GM18511 (cell line): ENCODE results near the gene POLR3A.
"Not testable (repeated sequence)": the region's sequence is repeated elsewhere in the genome, so short reads cannot be mapped to it uniquely, and the experiment has no call there.

Experiments used
- ATAC-seq: cut with Tn5 transposase; IDR thresholded peaks from one replicate; pipeline ENCODE4 v1.9.1; 2021; ENCODE audit warnings: mild to moderate bottlenecking, moderate library complexity; ENCODE audit not compliant: unreplicated experiment

Gene POLR3A

DNA sequence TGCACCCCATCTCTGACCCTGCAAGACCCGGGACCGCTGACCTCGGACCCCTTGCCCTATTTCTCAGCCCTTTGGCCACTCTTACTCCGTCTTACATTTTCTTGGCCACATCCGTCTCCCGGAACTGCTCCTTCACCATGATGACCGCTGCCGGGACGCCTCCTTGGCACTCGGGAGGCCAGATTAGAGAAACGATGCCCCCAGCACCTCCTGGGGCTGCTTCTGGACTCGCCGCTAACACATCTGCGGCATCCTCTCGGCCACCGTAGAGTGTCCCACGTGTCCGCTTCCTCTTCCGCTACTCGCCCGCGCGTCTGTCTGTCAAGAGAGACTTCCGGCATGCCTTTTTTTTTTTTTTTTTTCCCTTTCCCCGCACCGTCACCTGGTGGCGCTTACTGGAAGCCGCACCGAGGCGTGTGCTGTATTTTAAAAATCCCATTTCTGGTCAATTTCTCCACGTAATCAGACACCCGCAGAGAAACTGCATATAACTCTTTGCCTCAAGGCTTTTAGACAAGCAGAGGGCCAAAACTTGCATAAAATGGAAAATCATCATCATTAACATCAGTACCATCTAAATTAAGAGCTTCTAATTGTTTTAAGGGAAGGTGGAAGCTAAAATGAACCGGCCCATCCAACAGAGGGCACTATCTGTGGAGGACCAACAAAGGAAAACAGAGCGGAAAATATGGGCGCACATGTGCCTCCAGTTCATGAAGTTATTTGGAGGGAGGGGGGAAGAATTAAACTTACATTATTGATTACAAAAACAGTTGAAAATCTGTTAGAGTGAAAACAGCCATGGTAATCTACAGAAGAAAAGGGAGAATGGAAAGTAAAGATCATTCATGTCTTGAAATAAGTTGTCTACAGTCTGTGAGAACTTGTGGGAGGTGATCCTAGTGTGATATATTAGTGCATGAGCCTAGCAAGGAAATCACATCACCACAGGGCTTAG lies at the start of gene POLR3A:
Gene POLR3A (minus strand): TSS at position 247 of the 958 bp plus-strand sequence. CDS start 108 bp downstream, at position 139.
- peak; percentile 69 for ATAC-seq

DNA sequence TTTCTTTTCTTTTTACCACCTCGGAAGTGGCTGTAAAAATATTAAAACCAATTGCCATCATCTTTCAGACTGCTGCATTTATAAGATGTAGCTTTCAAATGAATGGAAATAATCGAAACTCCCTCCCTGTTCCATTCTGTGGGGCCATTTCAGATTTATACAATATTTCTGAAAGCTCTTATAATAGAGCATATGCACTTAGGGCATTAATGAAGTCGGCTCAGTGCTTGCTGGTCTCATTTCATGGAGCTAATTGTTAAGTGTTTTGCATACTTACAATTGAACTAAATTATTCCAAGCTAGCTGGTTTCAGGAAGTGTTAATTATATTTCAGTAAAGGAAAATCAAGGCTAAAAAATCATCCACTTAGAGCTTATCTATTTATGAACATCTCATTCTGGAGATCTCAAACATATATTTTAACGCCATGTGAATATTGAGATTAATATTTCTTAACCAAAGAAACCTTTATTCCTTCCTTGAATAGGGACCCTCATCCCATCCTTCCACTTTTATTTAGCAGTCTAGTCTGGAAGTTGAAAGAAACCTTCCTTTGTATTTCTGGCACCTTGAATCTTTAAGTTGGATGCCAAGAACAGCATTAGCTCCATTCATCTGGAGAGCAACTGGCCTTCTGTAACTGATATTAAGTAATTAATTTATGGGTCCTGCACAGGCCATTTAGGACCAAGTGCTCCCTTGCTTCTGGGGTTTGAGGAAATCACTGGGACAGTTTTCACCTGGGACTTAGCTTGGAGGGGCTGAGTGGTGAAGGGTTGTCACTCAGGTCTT lies 49.4 kb upstream of the POLR3A start:
- no peak for ATAC-seq

DNA sequence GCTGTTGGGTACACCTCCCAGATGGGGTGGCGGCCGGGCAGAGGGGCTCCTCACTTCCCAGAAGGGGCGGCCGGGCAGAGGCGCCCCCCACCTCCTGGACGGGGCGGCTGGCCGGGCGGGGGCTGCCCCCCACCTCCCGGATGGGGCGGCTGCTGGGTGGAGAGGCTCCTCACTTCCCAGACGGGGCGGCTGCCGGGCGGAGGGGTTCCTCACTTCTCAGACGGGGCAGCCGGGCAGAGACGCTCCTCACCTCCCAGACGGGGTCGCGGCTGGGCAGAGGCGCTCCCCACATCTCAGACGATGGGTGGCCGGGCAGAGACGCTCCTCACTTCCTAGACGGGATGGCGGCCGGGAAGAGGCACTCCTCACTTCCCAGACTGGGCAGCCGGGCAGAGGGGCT lies 46.5 kb upstream of the POLR3A start:
- not testable (repeated sequence) for ATAC-seq

DNA sequence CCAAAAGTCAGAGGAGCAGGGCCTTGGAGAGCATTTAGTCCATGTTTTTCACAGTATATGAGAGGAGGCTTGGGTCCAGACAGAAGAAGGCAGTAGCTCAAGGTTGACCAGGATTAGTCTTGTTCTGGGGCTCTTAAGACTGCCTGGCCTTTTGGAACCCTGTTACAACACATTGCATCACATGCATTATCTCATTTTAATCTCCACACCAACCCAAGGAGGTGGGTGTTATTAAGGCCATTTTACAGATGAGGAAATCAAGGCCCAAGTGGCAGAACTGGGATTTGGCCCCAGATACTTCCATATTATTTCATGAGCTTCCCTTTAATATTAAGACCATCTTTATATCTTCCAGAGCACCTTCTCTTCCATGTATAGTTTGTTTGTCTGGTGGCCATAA lies 43.2 kb upstream of the POLR3A start:
- no peak for ATAC-seq

DNA sequence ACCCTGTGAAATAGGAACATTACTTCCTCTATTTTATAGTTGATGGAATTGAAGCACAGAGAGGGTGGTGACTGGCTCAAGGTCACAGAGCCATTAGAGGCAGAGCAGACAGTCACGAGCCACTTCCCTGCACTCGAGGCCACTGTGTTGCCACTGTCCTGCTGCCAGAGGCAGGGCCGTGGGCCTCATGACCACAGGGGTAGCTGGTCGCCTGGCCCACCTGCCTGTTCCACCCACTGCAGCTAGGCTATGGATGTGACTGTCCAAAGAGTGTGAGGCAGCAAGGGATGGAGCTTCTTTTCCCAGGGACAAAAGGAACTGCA lies 42.5 kb upstream of the POLR3A start:
- ATAC-seq: no peak

DNA sequence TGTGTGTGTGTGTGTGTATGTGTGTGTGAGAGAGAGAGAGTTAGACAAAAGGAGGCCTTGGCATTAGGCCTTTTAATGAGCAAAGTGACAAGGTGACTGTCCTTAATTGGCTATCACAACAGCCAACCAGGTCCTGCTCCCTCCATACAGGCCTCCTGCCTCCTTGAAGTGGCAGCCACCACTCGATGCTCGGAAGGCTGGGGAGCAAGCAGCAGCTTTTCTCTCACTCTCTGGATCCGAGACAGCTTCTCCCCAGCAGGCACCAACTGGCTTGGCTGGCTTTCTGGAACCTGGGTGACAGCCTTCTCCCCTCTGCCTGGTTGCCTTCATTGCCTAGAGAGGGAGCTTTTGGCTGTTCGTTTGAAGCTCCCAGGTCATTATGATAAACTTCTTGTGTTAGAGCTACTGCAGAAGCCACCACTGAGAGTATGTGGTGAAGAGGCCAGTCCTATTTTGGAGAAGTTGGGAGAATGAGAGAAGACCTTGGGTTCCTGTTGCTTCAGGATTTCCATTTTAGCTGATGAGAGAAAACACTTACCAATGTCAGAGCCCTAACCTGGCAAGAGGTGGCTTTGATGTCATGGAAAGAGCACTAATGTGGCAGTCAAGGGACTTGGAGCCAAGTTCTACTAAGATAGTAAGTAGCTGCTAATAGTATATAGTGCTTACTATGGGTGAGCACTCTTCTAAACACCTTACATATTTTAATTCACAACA lies 42.0 kb upstream of the POLR3A start:
- no peak for ATAC-seq

DNA sequence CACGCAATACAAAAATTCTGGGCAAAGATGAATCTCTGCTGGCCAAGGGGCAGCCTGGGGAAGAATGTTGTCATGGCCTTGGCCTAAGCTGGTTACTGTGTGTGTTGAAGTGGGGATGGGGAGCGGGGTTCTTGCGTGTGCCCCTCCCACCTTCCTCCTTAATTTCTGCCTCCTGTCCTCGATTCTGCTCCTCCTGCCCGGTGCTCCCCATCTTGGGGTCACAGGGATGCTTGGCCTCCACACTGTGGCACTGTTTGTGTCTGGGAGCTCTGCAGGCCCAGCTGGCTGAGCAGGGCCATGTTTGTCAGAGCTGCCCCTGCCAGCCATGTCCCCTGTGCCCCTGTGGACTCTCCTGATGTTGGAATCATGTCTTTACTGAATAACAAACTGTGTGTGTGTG lies 41.4 kb upstream of the POLR3A start:
- no peak for ATAC-seq

DNA sequence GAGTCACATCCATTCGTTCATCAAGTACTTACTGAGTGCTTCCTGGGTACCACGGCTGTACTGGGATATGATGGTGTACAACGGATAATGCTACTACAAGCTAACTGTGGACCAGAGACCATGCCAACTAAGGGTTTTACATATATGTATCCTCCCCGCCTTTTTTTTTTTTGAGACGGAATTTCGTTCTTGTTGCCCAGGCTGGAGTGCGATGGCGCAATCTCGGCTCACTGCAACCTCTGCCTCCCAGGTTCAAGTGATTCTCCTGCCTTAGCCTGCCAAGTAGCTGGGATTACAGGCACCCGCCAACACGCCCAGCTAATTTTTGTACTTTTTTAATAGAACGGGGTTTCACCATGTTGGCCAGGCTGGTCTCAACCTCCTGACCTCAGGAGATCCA lies 40.7 kb upstream of the POLR3A start:
- ATAC-seq: not testable (repeated sequence)

DNA sequence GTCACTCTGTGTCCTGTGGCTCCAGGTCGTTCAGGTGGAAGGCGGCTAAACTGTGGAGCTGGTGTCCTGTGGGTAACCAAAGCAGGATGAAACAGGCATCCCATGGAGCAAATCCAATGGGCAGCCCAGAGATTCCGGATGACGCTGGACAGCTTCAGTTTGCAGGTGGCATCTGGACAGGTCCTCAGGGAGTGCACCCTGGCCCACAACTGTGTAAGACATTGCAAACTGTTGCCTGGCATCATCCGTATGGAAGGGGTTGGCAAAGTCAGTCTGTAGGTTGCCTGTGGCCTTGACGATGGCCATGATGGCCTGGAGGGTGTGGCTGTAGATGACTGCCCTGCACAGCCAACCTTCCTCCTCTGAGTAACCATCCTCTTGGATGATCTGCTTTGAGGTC lies 39.8 kb upstream of the POLR3A start:
- no peak for ATAC-seq

DNA sequence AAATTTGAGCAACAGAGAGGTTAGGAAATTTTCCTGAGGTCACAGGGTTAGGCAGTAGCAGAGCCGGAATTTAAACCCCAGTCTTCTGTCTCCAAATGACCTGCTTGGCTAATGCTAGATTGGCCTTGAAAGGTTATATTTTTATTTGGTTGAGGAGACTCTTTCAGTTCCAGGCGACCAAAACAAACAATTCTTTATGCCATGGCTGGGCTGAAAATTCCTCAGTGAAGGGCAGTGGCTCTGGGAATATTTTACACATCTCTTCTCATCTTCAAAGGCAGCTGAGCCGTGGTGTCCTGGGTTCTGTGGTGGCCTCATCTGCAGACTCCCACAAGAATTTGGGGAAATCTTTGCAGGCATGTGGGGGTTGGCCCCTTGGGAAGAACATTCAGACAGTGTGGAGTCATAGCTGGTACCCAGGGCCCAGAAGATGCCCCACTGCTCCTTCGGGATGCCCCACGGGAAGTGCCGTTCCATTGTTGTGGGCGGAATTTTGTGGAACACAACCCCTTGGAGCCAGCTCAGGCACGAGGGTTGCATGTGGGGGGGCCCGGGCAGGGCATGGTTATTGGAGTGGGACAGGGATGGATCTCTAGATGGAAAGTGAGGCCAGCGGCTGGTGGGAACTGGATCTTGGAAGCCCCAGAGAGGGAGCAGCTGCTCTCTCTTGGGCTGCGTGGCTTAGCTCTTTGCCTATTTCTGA lies 37.6 kb upstream of the POLR3A start:
- ATAC-seq: no peak

DNA sequence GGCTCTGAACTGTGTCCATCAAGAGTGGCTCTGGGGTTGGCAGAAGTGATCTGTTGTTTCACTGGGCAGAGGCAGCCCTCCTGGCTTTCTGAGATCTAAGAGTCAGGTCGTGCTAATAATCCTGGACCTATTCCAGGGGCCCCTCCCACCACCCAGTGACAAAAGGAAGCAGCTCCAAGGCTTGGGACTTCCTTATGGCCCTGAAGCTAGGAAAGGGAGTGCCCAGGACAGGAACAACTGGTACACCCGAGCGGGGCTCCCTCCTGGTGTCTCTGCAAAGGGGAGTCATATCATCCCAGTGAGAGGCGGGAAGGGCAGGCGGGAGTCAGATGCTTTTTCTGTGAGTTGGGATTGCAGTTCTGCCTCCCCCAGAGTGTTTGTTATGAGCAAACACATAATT lies 36.7 kb upstream of the POLR3A start:
- no peak for ATAC-seq

DNA sequence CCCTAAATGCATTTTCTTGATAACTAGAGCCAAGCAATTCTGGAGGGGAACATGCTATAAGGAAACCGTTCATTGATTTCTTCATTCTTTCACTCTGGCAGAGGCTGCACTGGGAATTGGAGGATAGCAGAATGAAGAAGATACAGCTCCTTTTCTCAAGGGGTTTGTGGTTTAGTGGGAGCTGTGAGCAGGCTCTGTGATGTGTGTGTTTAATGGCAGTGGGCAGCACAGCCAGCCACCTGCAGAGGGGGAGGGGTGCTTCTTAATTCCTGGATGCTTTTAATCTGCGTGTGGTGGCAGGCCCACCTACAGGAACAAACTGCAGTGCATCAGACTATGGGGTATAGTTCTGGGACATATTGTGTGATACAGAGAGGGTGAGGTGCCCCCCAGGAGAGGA lies 36.3 kb upstream of the POLR3A start:
- no peak for ATAC-seq

DNA sequence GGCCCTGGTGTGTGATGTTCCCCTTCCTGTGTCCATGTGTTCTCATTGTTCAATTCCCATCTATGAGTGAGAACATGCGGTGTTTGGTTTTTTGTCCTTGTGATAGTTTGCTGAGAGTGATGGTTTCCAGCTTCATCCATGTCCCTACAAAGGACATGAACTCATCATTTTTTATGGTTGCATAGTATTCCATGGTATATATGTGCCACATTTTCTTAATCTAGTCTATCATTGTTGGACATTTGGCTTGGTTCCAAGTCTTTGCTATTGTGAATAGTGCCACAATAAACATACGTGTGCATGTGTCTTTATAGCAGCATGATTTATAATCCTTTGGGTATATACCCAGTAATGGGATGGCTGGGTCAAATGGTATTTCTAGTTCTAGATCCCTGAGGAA lies 35.6 kb upstream of the POLR3A start:
- not testable (repeated sequence) for ATAC-seq

DNA sequence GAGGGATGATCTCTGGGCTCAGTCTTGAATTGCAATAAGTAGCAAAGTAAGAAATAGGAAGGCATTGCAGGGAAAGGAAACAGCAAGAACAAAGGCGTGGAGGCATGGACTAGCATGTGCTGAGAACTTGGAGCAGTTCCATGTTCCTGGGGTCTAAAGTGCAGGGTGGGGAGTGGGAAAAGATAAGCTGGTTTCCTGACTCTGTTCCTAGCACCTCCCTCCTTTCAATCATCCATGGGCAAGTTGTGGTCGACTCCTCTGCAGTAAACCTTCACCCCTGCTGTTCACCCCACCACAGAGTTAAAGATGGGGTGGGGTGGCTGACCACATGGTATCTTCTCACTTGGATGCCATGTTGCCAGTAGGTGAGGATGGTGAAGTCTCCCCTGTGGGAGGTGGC lies 33.9 kb upstream of the POLR3A start:
- no peak for ATAC-seq

DNA sequence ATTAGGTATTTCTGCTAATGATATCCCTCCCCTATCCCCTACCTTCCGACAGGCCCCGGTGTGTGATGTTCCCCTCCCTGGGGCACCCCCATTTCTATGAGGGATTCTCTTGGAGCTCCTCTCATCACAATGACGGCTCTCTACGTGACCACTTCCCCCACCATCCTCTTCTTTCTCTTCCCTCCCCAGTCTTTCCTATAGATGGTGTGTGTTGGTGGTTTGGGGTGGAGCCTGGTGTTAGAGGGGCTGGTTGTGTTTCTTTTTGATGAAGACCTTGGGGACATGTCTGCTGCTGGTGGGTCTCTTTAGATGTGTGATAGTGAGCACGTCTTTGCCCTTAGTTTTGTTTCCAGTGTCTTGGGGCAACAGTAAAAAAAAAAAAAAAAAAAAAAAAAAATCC lies 33.0 kb upstream of the POLR3A start:
- ATAC-seq: no peak

DNA sequence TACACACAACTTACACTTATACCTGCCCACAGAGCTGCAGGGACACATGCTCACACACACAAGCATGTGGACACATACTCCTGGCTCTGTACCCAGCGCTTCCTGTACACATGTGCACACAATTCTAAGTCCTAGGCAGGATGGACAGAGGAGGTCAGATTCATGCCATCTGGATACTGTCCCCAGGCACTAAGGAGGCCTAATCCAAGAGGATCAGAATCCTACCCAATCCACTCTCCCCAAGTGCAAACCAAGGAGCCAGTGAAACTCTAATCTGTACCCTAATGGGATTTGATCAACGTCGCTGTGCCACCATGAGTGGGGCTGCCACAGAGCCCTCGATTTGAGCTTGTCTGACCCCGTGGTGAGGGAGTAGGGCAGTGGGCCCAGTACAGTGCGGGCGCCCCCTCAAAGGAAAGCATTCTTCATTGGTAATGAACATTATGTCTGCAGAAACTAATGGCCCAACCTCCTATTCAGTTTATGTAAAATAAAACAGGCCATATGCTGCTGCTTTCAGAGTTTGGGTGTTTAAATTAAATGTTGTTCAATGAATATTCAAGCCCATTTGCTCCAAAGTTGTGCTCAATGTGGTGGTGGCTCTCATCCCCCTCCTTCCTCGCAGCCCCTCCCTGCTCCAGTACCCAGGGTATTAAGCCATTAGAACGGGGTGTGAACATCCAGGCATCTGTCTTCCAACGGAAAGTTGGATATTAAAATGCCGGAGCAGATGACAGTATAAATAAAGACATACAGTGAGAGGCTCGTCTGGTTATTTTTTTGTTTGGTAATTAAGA lies 30.8 kb upstream of the POLR3A start:
- ATAC-seq: no peak

DNA sequence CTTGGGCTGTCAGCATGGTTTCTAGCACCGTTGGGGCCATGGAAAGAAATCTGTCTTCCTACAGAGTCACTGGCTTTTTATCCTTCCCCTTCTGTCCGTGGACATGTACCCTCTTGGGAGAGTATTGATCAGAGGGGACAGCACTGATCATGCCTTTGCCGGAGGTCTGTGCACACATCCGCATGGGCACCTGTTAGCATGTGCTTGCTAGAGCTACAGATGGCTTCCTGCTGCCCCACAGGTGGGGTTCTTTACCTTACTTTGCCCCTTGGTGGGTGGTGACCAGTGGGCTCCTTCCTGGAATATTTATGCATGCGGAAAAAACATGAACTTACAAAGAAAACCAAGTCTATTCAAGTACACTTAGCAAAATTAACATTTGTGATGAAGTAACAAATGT lies 29.2 kb upstream of the POLR3A start:
- no peak for ATAC-seq

DNA sequence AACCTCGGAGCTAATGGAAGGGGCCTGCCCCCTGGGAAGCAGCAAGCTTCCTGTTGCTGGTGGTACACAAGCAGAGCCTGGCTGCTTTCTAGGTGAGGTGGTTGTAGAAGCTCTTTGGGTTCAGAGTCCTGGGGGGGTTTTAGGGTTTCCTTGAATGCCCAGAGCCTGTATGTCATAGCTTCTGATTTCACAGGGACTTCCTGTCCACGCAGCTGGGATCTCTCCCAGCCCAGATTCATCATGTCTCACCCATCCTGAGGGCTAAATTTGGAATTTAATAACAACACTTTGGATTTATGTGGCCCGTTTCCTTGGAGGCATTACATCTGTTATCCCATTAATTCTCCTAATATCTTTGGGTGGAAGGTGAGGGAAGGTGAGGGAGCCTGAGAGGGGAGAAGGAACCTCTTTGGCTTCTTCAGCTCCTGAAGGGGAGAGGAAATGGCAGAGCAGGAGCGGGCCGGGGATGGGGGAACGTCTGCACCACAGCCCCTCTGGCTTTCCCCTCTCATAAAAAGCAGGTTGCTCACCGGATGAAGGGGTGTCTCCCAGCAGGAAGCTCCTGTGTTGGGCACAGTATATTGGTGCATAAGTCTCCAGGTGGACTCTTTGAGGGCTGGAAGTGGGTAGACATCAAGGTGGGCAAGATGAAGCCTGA lies 24.0 kb upstream of the POLR3A start:
- ATAC-seq: no peak

DNA sequence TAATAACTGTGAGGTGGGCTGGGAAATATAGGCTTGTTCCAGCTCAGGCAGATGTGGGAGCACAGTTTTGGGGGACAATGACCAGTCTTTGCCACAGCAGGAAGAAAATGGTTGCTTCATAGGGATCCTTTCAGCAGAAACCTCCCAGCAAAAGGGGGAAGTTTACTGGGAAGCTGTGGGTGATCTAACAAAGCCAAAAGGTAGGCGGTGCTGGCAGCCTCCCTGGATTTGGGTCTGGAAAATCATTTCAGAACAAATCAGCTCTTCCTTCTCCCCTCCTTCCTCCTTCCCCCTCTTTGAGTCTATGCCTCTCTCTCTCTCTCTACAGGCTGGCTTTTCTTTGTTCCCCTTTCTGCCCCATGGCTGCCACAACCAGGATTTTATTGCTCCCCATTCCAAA lies 20.5 kb upstream of the POLR3A start:
- no peak for ATAC-seq
